Prostate gland (tissue), 2 donors: ENCODE results near the gene SCMH1.

ENCODE experiments used
- POLR2A ChIP-seq: fragments of 450-650 bp; IDR thresholded peaks from one replicate; pipeline ENCODE4 v1.6.1; 2016; ENCODE audit warnings: antibody characterized with exemption, mild to moderate bottlenecking
- POLR2AphosphoS5 ChIP-seq: sonication (generic); formaldehyde crosslinking; IDR thresholded peaks from one replicate; pipeline ENCODE4 v1.6.1; 2017; ENCODE audit warnings: antibody characterized with exemption
- TF ChIP-seq, protein P1 (sequence below), 4 experiments: fragments of 200-600 bp in 2 of 4; fragments of 450-650 bp in 2 of 4; sonication (generic) in 2 of 4; IDR thresholded peaks; 1 replicate in 3 of 4; 2 replicates in 1 of 4; pipeline ENCODE4 v1.5.1; 2016 to 2019; ENCODE audit warnings: antibody characterized with exemption in 4 of 4, mild to moderate bottlenecking in 2 of 4, moderate library complexity in 2 of 4

GRCh38 chr1:41274752-41275545, 32.8 kb upstream of the SCMH1 start:
- TF ChIP-seq POLR2A (no peak), POLR2AphosphoS5 (no peak)
- TF ChIP-seq, protein P1, sequence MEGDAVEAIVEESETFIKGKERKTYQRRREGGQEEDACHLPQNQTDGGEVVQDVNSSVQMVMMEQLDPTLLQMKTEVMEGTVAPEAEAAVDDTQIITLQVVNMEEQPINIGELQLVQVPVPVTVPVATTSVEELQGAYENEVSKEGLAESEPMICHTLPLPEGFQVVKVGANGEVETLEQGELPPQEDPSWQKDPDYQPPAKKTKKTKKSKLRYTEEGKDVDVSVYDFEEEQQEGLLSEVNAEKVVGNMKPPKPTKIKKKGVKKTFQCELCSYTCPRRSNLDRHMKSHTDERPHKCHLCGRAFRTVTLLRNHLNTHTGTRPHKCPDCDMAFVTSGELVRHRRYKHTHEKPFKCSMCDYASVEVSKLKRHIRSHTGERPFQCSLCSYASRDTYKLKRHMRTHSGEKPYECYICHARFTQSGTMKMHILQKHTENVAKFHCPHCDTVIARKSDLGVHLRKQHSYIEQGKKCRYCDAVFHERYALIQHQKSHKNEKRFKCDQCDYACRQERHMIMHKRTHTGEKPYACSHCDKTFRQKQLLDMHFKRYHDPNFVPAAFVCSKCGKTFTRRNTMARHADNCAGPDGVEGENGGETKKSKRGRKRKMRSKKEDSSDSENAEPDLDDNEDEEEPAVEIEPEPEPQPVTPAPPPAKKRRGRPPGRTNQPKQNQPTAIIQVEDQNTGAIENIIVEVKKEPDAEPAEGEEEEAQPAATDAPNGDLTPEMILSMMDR (IDR thresholded peaks at IDR 0.05) = no peak
